ENCODE data around the gene CDH2. TPM values are rescaled to one million over a fixed set of nuclear protein-coding genes. Genes with fewer than 3 reads are reported as not detected.

CDH2 gene
- total RNA-seq, 1 donor from 2014 or later, result 87.2 TPM

DNA sequence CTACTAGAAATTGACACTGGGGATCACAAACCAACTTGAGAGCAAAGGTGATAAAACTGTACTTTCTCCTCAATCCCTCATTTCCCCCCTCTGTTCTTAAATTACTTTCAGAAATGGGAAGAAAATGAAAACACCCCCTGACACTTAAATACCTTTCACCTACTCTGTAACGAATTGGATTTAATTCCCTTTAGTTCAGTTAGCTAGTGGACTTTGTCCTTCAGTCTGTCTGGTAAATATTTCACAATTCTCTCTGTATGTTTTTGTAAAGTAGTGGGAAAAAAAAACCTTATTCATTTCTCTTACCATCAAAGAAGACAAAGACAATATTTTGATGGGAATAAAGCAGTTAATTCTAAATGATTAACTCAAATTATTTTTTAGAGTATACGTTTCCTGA lies 85.7 kb downstream of the CDH2 start:
- DNase-seq (ENCODE audit: extremely low spot score, unreplicated experiment), result no peak
- TF ChIP-seq, protein P1, sequence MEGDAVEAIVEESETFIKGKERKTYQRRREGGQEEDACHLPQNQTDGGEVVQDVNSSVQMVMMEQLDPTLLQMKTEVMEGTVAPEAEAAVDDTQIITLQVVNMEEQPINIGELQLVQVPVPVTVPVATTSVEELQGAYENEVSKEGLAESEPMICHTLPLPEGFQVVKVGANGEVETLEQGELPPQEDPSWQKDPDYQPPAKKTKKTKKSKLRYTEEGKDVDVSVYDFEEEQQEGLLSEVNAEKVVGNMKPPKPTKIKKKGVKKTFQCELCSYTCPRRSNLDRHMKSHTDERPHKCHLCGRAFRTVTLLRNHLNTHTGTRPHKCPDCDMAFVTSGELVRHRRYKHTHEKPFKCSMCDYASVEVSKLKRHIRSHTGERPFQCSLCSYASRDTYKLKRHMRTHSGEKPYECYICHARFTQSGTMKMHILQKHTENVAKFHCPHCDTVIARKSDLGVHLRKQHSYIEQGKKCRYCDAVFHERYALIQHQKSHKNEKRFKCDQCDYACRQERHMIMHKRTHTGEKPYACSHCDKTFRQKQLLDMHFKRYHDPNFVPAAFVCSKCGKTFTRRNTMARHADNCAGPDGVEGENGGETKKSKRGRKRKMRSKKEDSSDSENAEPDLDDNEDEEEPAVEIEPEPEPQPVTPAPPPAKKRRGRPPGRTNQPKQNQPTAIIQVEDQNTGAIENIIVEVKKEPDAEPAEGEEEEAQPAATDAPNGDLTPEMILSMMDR (IDR thresholded peaks at IDR 0.05), result no peak
- Mint-ChIP-seq H3K4me3 (ENCODE audit: unreplicated experiment) (no peak overlapping the region), H3K36me3 (ENCODE audit: unreplicated experiment) (no peaks in the 10 kb centered on the region), H3K4me1 (ENCODE audit: unreplicated experiment) (peaks cover 40% of the 10 kb centered on the region), H3K9me3 (ENCODE audit: unreplicated experiment) (no peaks in the 10 kb centered on the region), H3K27me3 (ENCODE audit: unreplicated experiment) (no peaks in the 10 kb centered on the region), H3K27ac (ENCODE audit: unreplicated experiment) (no peak overlapping the region)

DNA sequence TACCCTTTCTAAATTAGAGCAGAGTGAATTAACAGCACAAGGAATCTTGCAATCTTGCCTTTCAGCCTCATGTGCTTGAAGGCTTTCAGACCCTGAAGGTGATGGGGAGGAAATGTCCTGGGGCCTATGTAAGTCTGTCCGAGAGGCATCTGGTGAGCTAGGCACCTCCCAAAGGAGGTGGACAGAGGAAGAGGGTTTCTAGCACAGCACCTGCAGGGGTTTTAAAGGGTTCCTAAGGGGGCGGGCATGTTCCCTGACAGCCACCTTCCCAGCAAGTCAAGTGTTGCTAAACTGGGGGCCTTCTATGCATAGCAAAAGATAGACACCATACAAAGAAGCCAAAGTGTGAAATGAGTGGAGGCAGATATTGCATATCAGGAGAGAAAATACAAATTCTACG lies 88.5 kb downstream of the CDH2 start:
- H3K9me3 Mint-ChIP-seq (ENCODE audit: unreplicated experiment), result no peaks in the 10 kb centered on the region
- no peak for DNase-seq (ENCODE audit: extremely low spot score, unreplicated experiment)
- no peaks in the 10 kb centered on the region for H3K36me3 Mint-ChIP-seq (ENCODE audit: unreplicated experiment)
- no peak overlapping the region for H3K4me3 Mint-ChIP-seq (ENCODE audit: unreplicated experiment)
- TF ChIP-seq, protein P1 (IDR thresholded peaks at IDR 0.05), result no peak
- no peaks in the 10 kb centered on the region for H3K27me3 Mint-ChIP-seq (ENCODE audit: unreplicated experiment)
- no peak overlapping the region for H3K27ac Mint-ChIP-seq (ENCODE audit: unreplicated experiment)
- peaks cover 56% of the 10 kb centered on the region for H3K4me1 Mint-ChIP-seq (ENCODE audit: unreplicated experiment)

DNA sequence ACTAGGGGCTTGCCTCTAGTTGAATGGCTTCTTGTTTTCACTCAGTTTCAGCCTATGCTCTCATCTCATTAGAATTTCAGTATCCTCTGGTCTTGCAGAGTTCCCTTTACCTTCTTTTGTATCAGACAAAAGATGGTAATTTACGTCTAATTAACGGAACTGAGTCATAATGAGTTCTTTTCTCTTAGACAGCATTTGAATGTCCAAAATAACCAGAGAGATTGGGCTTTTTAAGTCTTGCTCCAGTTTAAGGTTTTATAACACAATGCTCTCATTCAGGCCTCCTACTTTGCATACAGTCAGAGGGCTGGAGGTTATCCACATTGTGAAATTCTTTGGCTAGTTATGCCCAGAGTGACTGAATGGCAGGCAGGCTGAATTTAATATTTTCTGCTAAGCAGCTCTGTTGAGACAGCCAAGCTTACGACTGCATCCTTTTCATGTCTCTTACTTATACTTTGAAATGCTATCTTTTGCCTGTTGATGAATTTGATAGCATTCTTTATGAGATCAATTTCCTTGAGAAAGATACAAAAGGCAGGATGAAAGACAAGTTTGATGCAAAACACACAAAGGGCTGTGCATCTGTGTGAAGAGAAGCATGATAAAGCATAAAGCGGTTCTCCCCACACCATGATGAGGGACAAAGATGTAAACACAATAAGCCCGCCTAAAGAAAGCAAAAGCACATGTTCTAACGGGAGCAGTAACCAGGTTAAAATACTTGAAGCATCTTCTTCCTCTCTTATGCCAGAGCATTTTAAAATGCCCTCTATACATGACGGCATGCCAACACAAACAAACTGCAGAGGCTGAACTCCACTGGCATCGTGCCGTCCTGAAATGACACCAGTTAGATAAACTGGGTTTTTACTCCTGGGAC lies 90.0 kb downstream of the CDH2 start:
- no peaks in the 10 kb centered on the region for H3K27me3 Mint-ChIP-seq (ENCODE audit: unreplicated experiment)
- H3K9me3 Mint-ChIP-seq (ENCODE audit: unreplicated experiment), result no peaks in the 10 kb centered on the region
- DNase-seq (ENCODE audit: extremely low spot score, unreplicated experiment), result no peak
- H3K4me1 Mint-ChIP-seq (ENCODE audit: unreplicated experiment), result peaks cover 69% of the 10 kb centered on the region
- peak overlapping the region; percentile 53 for H3K4me3 Mint-ChIP-seq (ENCODE audit: unreplicated experiment)
- H3K36me3 Mint-ChIP-seq (ENCODE audit: unreplicated experiment), result no peaks in the 10 kb centered on the region
- peak overlapping the region; percentile 73 for H3K27ac Mint-ChIP-seq (ENCODE audit: unreplicated experiment)
- TF ChIP-seq, protein P1 (IDR thresholded peaks at IDR 0.05), result no peak

DNA sequence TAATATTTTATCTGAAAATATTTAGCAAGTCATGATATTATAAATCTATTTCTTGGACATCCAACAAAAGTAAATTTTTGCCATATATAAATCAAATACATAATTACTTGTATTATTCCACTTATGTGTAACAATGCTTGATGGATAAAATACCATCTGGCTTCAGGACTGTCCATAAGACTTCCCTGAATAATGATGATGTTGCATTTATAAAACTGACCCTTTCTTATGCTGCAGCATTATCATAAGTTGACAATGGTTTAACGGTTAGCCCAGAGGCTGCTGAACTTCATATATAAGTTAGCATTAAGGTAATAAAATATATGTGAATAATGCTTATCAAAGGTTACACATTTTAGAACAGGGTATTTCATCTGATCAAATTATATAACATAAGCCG lies 95.4 kb downstream of the CDH2 start:
- Mint-ChIP-seq H3K9me3 (ENCODE audit: unreplicated experiment) (no peaks in the 10 kb centered on the region), H3K27me3 (ENCODE audit: unreplicated experiment) (no peaks in the 10 kb centered on the region), H3K4me1 (ENCODE audit: unreplicated experiment) (peaks cover 67% of the 10 kb centered on the region), H3K27ac (ENCODE audit: unreplicated experiment) (no peak overlapping the region), H3K4me3 (ENCODE audit: unreplicated experiment) (no peak overlapping the region), H3K36me3 (ENCODE audit: unreplicated experiment) (no peaks in the 10 kb centered on the region)
- TF ChIP-seq, protein P1 (IDR thresholded peaks at IDR 0.05), result no peak
- no peak for DNase-seq (ENCODE audit: extremely low spot score, unreplicated experiment)

DNA sequence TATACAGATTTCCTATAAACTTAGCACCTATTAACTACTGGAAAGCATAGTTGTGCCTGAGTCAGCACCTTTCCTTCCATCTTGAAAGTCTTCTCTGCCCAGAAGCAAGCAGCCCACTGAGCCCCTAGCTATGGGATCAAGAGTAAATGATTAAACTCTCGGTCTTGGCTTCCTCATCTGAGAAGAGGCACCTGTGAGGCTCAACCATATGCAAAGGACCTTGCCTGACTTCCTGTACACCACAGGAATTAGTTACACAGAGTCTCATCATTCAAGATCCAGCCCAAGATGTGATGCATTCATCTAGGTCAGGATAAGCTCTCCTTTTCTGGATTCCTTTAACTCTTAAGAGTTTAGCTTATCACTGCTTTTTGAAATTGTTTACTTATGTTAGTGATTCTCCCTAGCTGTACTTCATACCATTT lies 96.0 kb downstream of the CDH2 start:
- Mint-ChIP-seq H3K4me1 (ENCODE audit: unreplicated experiment) (peaks cover 67% of the 10 kb centered on the region), H3K27ac (ENCODE audit: unreplicated experiment) (no peak overlapping the region), H3K9me3 (ENCODE audit: unreplicated experiment) (no peaks in the 10 kb centered on the region), H3K36me3 (ENCODE audit: unreplicated experiment) (no peaks in the 10 kb centered on the region), H3K27me3 (ENCODE audit: unreplicated experiment) (no peaks in the 10 kb centered on the region), H3K4me3 (ENCODE audit: unreplicated experiment) (no peak overlapping the region)
- TF ChIP-seq, protein P1 (IDR thresholded peaks at IDR 0.05), result no peak
- no peak for DNase-seq (ENCODE audit: extremely low spot score, unreplicated experiment)
